22Rv1 (cell line): ENCODE measurements around the gene VGLL4.

Source experiments
- H3K27ac ChIP-seq: fragments of 450-650 bp; 2 replicates; pipeline ENCODE4 v1.5.1; 2017
- CTCF ChIP-seq: fragments of 450-650 bp; IDR thresholded peaks from 2 replicates; pipeline ENCODE4 v1.5.1; 2017; ENCODE audit warnings: mild to moderate bottlenecking
- ZFX ChIP-seq: fragments of 450-650 bp; IDR thresholded peaks from 2 replicates; pipeline ENCODE4 v1.6.1; 2017; ENCODE audit warnings: antibody characterized with exemption, borderline replicate concordance

VGLL4 gene

GRCh38 chr3:11624704-11625375 lies 18.9 kb downstream of the VGLL4 start:
- TF ChIP-seq ZFX (no peak), CTCF (no peak)
- no peak overlapping the region for H3K27ac ChIP-seq

GRCh38 chr3:11624161-11624560 lies 19.6 kb downstream of the VGLL4 start:
- H3K27ac ChIP-seq, result no peak overlapping the region
- TF ChIP-seq CTCF, result no peak
- TF ChIP-seq ZFX, result no peak

GRCh38 chr3:11622586-11623550 lies 20.8 kb downstream of the VGLL4 start:
- no peak overlapping the region for H3K27ac ChIP-seq
- TF ChIP-seq ZFX, result no peak
- no peak for TF ChIP-seq CTCF

GRCh38 chr3:11621077-11621476 lies 22.6 kb downstream of the VGLL4 start:
- no peak overlapping the region for H3K27ac ChIP-seq
- TF ChIP-seq ZFX, result no peak
- no peak for TF ChIP-seq CTCF

GRCh38 chr3:11619946-11620652 lies 23.6 kb downstream of the VGLL4 start:
- TF ChIP-seq ZFX (no peak), CTCF (no peak)
- H3K27ac ChIP-seq, result no peak overlapping the region

GRCh38 chr3:11619461-11619860 lies 24.3 kb downstream of the VGLL4 start:
- H3K27ac ChIP-seq, result no peak overlapping the region
- TF ChIP-seq CTCF, result no peak
- no peak for TF ChIP-seq ZFX
